ENCODE results near the gene DET1. TPM values are rescaled to one million over a fixed set of nuclear protein-coding genes. Genes with fewer than 3 reads are reported as not detected.

DET1 gene
- 5.4 TPM for total RNA-seq
- long read RNA-seq, transcript DET1-201 (5 exons, 2,267 nt), result major isoform, 7 of 10 reads
- long read RNA-seq, partial matches to known transcripts, result 1 of 10 reads
- long read RNA-seq, other reads (novel, unspliced or antisense), result 1 of 10 reads

DNA sequence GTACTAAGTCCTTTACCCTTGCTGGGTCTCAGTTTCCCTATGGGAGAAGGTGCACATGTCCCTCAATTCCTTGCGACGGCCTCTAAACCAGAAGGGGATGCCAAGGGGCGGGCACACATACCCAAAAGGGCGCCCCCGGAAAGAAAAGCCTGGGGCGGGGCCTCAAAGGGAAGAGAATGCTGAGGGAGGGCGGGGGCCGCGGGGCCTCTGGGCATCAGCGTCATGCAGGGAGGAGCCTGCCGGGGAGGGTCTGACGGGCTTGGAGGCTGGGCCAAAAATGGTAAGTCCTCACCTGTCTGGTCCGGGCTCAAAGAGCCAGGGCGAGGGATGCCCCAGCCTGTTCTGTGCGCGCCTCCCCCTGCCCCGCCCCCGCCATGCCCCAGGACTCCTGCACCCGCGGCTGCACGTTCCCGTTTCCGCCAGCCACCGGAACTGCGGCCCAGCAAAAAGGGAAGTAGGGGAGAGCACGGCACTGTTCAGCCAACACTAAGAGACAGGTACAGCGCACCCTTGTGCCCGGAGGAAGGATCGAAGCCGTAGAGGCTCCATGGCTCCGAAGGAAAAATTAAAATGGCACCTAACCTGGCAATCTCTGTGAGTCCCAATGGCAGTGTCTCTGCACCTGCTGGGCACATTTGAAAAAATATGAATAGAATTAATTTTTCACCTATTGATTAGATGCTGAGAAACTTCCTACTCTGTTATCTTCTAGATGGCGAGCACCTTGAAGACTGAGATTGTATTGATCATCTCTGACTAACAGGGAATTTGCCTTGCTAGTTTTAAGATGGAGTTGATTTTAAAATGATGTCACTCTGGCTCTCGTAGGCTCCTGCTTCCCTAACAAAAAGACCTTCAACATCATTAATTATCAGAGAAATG is at the start of gene DET1:
Gene DET1, minus strand, starts transcription at position 434 of the 882 bp plus-strand sequence. CDS start 14,976 bp downstream, outside the sequence.
- intact Hi-C loops (cut with DNase I), result no loop called here
- Histone ChIP-seq H3K4me3 (peak within 1 kb of the TSS; percentile 73), H3K36me3 (no peaks in the 10 kb centered on the region), H3K4me1 (peaks cover 3% of the 10 kb centered on the region), H3K27me3 (no peaks in the 10 kb centered on the region), H3K27ac (peak within 1 kb of the TSS; percentile 89), H3K9me3 (no peaks in the 10 kb centered on the region)
- TF ChIP-seq, protein P1, sequence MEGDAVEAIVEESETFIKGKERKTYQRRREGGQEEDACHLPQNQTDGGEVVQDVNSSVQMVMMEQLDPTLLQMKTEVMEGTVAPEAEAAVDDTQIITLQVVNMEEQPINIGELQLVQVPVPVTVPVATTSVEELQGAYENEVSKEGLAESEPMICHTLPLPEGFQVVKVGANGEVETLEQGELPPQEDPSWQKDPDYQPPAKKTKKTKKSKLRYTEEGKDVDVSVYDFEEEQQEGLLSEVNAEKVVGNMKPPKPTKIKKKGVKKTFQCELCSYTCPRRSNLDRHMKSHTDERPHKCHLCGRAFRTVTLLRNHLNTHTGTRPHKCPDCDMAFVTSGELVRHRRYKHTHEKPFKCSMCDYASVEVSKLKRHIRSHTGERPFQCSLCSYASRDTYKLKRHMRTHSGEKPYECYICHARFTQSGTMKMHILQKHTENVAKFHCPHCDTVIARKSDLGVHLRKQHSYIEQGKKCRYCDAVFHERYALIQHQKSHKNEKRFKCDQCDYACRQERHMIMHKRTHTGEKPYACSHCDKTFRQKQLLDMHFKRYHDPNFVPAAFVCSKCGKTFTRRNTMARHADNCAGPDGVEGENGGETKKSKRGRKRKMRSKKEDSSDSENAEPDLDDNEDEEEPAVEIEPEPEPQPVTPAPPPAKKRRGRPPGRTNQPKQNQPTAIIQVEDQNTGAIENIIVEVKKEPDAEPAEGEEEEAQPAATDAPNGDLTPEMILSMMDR (IDR thresholded peaks at IDR 0.05), result peak; percentile 83
- ATAC-seq (peak; percentile 100), DNase-seq (peak; percentile 97)

DNA sequence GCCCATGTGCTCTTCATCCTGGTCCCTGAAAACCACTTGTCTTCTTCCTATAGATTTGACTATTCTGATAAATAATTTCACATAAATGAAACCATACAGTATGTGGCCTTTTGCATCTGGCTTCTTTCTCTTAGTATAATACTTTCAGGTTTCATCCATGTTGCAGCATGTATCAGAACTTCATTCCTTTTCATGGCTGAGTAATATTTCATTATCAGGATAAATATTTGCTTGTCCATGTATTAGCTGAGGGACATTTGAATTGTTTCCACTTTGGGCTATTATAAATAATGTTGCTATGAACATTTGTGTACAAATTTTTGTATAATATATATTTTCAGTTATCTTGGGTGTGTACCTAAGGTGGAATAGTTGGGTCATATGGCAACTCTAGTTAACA is 44.9 kb upstream of the DET1 start:
- TF ChIP-seq, protein P1 (IDR thresholded peaks at IDR 0.05), result no peak
- Histone ChIP-seq H3K27ac (no peak overlapping the region), H3K4me1 (no peaks in the 10 kb centered on the region), H3K36me3 (no peaks in the 10 kb centered on the region), H3K27me3 (no peaks in the 10 kb centered on the region), H3K4me3 (no peak overlapping the region), H3K9me3 (no peaks in the 10 kb centered on the region)
- intact Hi-C loops (cut with DNase I), result no loop called here
- ATAC-seq (no peak), DNase-seq (no peak)

GRCh38 chr15:88590759-88591158 is 44.3 kb upstream of the DET1 start:
- DNase-seq, result no peak
- Histone ChIP-seq H3K36me3 (no peaks in the 10 kb centered on the region), H3K4me1 (no peaks in the 10 kb centered on the region), H3K27me3 (no peaks in the 10 kb centered on the region), H3K27ac (no peak overlapping the region), H3K9me3 (no peaks in the 10 kb centered on the region), H3K4me3 (no peak overlapping the region)
- intact Hi-C loops (cut with DNase I), result no loop called here
- ATAC-seq, result no peak
- TF ChIP-seq, protein P1 (IDR thresholded peaks at IDR 0.05), result no peak

DNA sequence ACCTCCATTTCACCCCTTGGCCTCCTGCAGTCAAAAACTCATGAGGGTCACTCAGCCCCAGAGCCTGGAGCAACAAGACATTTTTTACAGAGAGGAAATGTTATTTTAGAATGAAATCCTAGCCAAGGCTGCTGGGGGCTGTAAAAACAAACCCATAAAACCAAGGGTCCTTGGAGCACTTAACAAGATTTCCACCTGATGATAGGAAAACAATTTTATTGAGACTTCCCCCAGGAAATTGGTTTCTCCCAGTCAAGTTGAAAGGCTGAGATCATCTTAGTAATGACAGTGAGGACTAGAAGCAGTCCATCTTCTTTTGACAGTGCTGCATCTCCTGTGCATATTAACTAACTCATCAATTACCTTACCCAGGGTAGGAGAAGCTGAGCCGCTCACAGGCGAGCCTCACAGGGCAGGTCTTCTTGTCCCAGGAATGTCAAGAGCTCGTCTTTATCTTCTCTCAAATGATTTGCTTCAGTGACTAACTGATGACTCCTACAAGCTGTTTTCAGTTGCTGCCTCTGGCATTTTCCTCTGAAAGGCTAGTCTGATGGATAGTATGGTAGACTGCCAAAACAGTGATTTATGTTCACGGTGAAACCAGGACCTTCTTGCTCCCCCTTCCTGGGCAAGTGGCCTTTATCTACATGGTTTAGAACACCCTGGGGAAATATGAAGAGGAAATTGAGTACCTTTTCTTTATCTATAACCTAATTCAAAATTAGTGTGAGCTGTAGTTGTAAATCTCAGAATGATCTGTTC is 40.1 kb upstream of the DET1 start:
- no peaks in the 10 kb centered on the region for H3K9me3 ChIP-seq
- no peak for ATAC-seq
- no peak for DNase-seq
- no peak overlapping the region for H3K4me3 ChIP-seq
- no peaks in the 10 kb centered on the region for H3K36me3 ChIP-seq
- intact Hi-C loops (cut with DNase I), result no loop called here
- no peaks in the 10 kb centered on the region for H3K27me3 ChIP-seq
- no peak overlapping the region for H3K27ac ChIP-seq
- H3K4me1 ChIP-seq, result no peaks in the 10 kb centered on the region
- TF ChIP-seq, protein P1 (IDR thresholded peaks at IDR 0.05), result no peak

DNA sequence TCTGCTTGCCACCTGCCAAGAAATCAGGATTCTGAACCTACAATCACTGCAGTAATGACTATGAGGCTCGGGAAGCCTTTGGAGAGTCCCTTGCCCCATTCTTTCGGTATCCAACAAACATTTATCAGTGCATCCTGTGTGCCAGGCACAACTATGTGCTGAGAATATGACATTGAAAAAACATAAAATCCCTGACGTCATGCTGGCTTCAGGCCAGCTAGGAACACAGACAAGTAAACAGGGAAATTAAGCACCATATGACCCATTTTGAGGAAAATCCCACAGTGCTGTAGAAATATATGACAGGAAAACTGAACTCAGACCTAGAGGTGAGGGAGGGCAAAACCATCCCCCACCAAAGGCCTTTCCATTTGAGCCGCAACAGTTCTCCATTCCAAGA is 34.1 kb upstream of the DET1 start:
- DNase-seq (no peak), ATAC-seq (no peak)
- Histone ChIP-seq H3K4me1 (no peaks in the 10 kb centered on the region), H3K27ac (no peak overlapping the region), H3K9me3 (no peaks in the 10 kb centered on the region), H3K4me3 (no peak overlapping the region), H3K27me3 (no peaks in the 10 kb centered on the region), H3K36me3 (no peaks in the 10 kb centered on the region)
- TF ChIP-seq, protein P1 (IDR thresholded peaks at IDR 0.05), result no peak
- intact Hi-C loops (cut with DNase I), result no loop called here
